Thyroid gland (tissue), 4 donors: ENCODE results near the gene TRAM1L1.

Source experiments
- CTCF ChIP-seq, 6 experiments: fragments of 200-600 bp in 3 of 6; fragments of 450-650 bp in 3 of 6; sonication (generic) in 3 of 6; IDR thresholded peaks; one replicate each; pipeline ENCODE4 v1.5.1; 2016 to 2019; ENCODE audit warnings: antibody characterized with exemption in 6 of 6, mild to moderate bottlenecking in 2 of 6, inconsistent platforms in 1 of 6, moderate library complexity in 1 of 6
- POLR2A ChIP-seq, 2 donors: fragments of 450-650 bp; IDR thresholded peaks; one replicate each; pipeline ENCODE4 v1.6.1; 2017; ENCODE audit warnings: antibody characterized with exemption in 2 of 2, mild to moderate bottlenecking in 2 of 2, moderate library complexity in 1 of 2

GRCh38 chr4:117096462-117096861 is 11.1 kb upstream of the TRAM1L1 start:
- TF ChIP-seq CTCF (IDR thresholded peaks at IDR 0.05), result no peak
- no peak for TF ChIP-seq POLR2A (IDR thresholded peaks at IDR 0.05)
